Ishikawa (cell line): ENCODE measurements around the gene RAB11FIP4.

Source experiments
- CEBPB ChIP-seq: IDR thresholded peaks from 2 replicates; pipeline ENCODE4 v1.6.1; 2012
- CREB1 ChIP-seq: IDR thresholded peaks from 2 replicates; pipeline ENCODE4 v1.6.1; 2012; ENCODE audit warnings: low read depth
- EGR1 ChIP-seq: IDR thresholded peaks from 2 replicates; pipeline ENCODE4 v1.6.1; 2012
- EP300 ChIP-seq: IDR thresholded peaks from 2 replicates; pipeline ENCODE4 v1.6.1; 2012; ENCODE audit warnings: borderline replicate concordance
- FOXM1 ChIP-seq: IDR thresholded peaks from 2 replicates; pipeline ENCODE4 v1.6.1; 2012; ENCODE audit warnings: low read depth, borderline replicate concordance
- NFIC ChIP-seq: IDR thresholded peaks from 2 replicates; pipeline ENCODE4 v1.6.1; 2012
- RAD21 ChIP-seq: IDR thresholded peaks from 2 replicates; pipeline ENCODE4 v1.6.1; 2012; ENCODE audit warnings: low read depth
- REST ChIP-seq: IDR thresholded peaks from 2 replicates; pipeline ENCODE4 v1.6.1; 2012; ENCODE audit warnings: low read depth, mild to moderate bottlenecking
- TAF1 ChIP-seq: IDR thresholded peaks from 2 replicates; pipeline ENCODE4 v1.6.1; 2012; ENCODE audit warnings: low read depth, mild to moderate bottlenecking
- TCF12 ChIP-seq: IDR thresholded peaks from 2 replicates; pipeline ENCODE4 v1.6.1; 2012; ENCODE audit warnings: low read depth
- TEAD4 ChIP-seq: IDR thresholded peaks from 2 replicates; pipeline ENCODE4 v1.6.1; 2012
- YY1 ChIP-seq: IDR thresholded peaks from 2 replicates; pipeline ENCODE4 v1.6.1; 2012; ENCODE audit warnings: low read depth
- ZBTB7A ChIP-seq: IDR thresholded peaks from 2 replicates; pipeline ENCODE4 v1.6.1; 2012; ENCODE audit warnings: low read depth
- TF ChIP-seq, protein P1 (sequence below): IDR thresholded peaks from 2 replicates; pipeline ENCODE4 v1.6.1; 2012
- TF ChIP-seq, protein P2 (sequence below): IDR thresholded peaks from 2 replicates; pipeline ENCODE4 v1.6.1; 2012

The RAB11FIP4 gene

DNA sequence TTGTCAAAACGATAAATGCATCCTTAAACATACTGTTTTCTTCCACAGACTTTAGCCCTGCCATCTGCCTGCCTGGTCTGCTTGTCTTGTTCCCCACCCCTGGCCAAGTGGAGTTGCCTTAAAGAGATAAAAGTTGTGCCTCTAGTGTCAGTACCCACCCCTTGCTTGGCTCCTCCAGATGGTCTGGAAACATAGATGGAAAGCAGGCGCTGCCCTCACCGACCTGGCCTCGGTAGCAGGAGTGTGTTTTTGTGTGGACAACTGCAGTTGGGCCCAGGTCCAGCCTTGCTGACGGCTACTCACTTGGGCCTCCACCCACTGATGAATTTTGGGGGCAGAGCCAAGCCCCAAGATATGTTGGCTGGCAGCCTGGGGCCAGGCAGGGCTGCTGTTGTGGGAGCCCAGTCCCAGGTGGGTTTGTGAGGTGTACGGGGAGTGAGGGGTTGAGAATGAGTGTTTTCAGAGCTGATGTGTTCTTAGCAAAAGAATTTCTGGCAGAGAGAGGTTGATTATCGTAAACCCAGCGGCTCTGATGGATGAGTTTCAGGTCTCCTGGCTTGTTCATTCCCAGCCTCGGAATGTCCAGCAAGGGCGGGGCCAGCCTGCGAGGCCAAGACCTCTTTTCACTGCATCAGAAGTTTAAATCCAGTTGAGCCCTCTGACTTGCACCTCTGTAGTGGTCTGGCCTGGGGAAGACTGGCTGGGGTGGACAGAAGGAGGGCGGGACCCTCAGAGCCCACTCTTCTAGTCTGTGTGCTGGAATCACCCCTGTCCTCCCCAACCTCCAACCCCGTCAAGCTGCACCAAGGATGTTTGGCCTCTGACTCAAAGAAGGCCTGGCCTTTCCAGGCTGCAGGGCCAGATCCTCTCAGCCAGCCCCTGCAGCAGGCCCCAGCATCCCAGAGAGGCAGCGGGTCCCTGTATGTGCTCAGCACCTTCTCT is 179.7 kb downstream of the RAB11FIP4 start:
- TF ChIP-seq ZBTB7A = 0 out of 2 replicates have a peak, but pooled peaks have one; percentile 30
- TF ChIP-seq RAD21 = no peak

- no peak for TF ChIP-seq CREB1
- TF ChIP-seq, protein P1, sequence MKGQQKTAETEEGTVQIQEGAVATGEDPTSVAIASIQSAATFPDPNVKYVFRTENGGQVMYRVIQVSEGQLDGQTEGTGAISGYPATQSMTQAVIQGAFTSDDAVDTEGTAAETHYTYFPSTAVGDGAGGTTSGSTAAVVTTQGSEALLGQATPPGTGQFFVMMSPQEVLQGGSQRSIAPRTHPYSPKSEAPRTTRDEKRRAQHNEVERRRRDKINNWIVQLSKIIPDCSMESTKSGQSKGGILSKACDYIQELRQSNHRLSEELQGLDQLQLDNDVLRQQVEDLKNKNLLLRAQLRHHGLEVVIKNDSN = no peak
- no peak for TF ChIP-seq CEBPB
- TF ChIP-seq, protein P2, sequence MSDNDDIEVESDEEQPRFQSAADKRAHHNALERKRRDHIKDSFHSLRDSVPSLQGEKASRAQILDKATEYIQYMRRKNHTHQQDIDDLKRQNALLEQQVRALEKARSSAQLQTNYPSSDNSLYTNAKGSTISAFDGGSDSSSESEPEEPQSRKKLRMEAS = no peak
- TF ChIP-seq FOXM1 = no peak
- no peak for TF ChIP-seq TCF12
- no peak for TF ChIP-seq REST
- TF ChIP-seq TAF1 = no peak
- TF ChIP-seq ZBTB7A = no peak
- no peak for TF ChIP-seq TEAD4
- no peak for TF ChIP-seq EP300
- no peak for TF ChIP-seq NFIC
These were observed 180.9 kb downstream of the RAB11FIP4 start for GRCh38 chr17:31572341-31572740.

- TF ChIP-seq, protein P2 = no peak
- no peak for TF ChIP-seq CEBPB
- no peak for TF ChIP-seq YY1
- TF ChIP-seq TCF12 = no peak
- TF ChIP-seq TEAD4 = no peak
- no peak for TF ChIP-seq RAD21
- TF ChIP-seq EGR1 = no peak
- TF ChIP-seq CREB1 = no peak
- TF ChIP-seq, protein P1 = no peak
- no peak for TF ChIP-seq NFIC
- no peak for TF ChIP-seq FOXM1
- TF ChIP-seq REST = no peak
- no peak for TF ChIP-seq ZBTB7A
- no peak for TF ChIP-seq TAF1
- TF ChIP-seq EP300 = no peak
These were observed 181.6 kb downstream of the RAB11FIP4 start for GRCh38 chr17:31573047-31573446.

DNA sequence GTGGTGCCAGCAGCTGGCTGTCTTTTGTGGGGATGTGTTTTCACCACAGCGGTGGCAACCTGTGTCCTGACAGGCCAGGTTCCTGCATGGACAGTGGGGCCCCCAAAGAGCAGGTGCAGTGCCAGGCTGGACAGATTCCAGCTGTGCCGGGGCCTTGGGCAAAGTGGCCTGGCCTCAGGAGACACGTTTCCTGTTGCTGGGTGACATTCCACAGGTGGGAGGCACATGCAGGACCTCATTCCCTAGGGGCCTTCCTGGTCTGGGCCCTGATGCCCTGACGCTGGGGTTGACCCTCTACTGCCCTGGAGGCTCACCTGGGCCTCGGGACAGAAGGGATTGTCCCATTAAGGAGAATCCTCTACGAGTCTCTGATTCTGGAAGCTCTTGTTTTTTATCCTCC is 182.4 kb downstream of the RAB11FIP4 start:
- TF ChIP-seq YY1 (no peak), TEAD4 (no peak), EP300 (no peak), ZBTB7A (no peak), RAD21 (no peak), CREB1 (no peak), CEBPB (no peak), FOXM1 (no peak), REST (no peak), TAF1 (no peak), EGR1 (no peak), TCF12 (no peak)
- TF ChIP-seq, protein P2 = no peak
- TF ChIP-seq, protein P1 = no peak
